Thymus (tissue), 11 donors: Measurements from ENCODE around the gene INSR. TPM values are rescaled to one million over a fixed set of nuclear protein-coding genes. Genes with fewer than 3 reads are reported as not detected.

Experiments
- DNase-seq, 9 donors: peaks; one replicate each; pipeline ENCODE4 v3.0.0-alpha.2; 2013; ENCODE audit warnings: low spot score in 9 of 9, low read depth in 6 of 9, missing footprints in 1 of 9
- H3K27ac ChIP-seq, 2 donors: one replicate each; pipeline ENCODE4 v1.5.1; 2013; ENCODE audit warnings: control low read depth in 1 of 2, low read depth in 1 of 2, low read length in 1 of 2, mild to moderate bottlenecking in 1 of 2, moderate library complexity in 1 of 2
- H3K27me3 ChIP-seq, 2 donors: one replicate each; pipeline ENCODE4 v1.5.1; 2013; ENCODE audit warnings: low read length in 1 of 2; ENCODE audit not compliant: control insufficient read depth in 2 of 2, insufficient read depth in 1 of 2
- H3K36me3 ChIP-seq, 2 donors: one replicate each; pipeline ENCODE4 v1.5.1; 2013; ENCODE audit warnings: low read length in 1 of 2, mild to moderate bottlenecking in 1 of 2, moderate library complexity in 1 of 2; ENCODE audit not compliant: control insufficient read depth in 2 of 2, insufficient read depth in 2 of 2
- H3K4me1 ChIP-seq, 2 donors: one replicate each; pipeline ENCODE4 v1.5.1; 2013; ENCODE audit warnings: low read length in 2 of 2; ENCODE audit not compliant: control insufficient read depth in 2 of 2, insufficient read depth in 2 of 2
- H3K4me3 ChIP-seq, 2 donors: one replicate each; pipeline ENCODE4 v1.5.1; 2013; ENCODE audit warnings: low read length in 2 of 2, control low read depth in 1 of 2, mild to moderate bottlenecking in 1 of 2
- H3K9me3 ChIP-seq, 2 donors: one replicate each; pipeline ENCODE4 v1.5.1; 2013; ENCODE audit warnings: low read length in 1 of 2, mild to moderate bottlenecking in 1 of 2; ENCODE audit not compliant: control insufficient read depth in 2 of 2, insufficient read depth in 1 of 2
- WGBS: extraction: QIAGEN DNeasy Blood & Tissue Kit; methylation state at CpG from one replicate; pipeline ENCODE4 v1.1.7; 2013; 5-methylcytosine and 5-hydroxymethylcytosine counted together
- polyA plus RNA-seq: library from polyadenylated mRNA; stranded (reverse); fragments of 200-250 nt; gene quantifications from one replicate; pipeline ENCODE4 v1.2.3, GENCODE V29; 2013
- total RNA-seq: library from RNA; stranded (reverse); fragments of 120-200 nt; gene quantifications from one replicate; pipeline ENCODE4 v1.2.4, GENCODE V29; 2013
- donor health status: healthy.

The INSR gene
- total and polyA plus RNA-seq, 2 donors: 5.5 to 6.0 TPM

GRCh38 chr19:7182489-7182888 is 111.7 kb downstream of the INSR start:
- DNase-seq: no peak
- Histone ChIP-seq H3K4me1 (peaks cover 10 to 14% of the 10 kb centered on the region in 2 donors), H3K27ac (peak overlapping the region in 1 of 2 donors; percentile 75), H3K36me3 (peaks cover 3 to 4% of the 10 kb centered on the region in 2 donors), H3K27me3 (no peaks in the 10 kb centered on the region), H3K9me3 (no peaks in the 10 kb centered on the region), H3K4me3 (no peak overlapping the region)
- WGBS: 97% methylated on average over 5 of the region's 5 CpGs

GRCh38 chr19:7179917-7180306 is 114.3 kb downstream of the INSR start:
- DNase-seq: no peak
- peaks cover 10 to 11% of the 10 kb centered on the region in 2 donors for H3K4me1 ChIP-seq

GRCh38 chr19:7177926-7178325 is 116.3 kb downstream of the INSR start:
- WGBS: 96% methylated on average over 7 of the region's 7 CpGs
- H3K4me1 ChIP-seq: peaks cover 4% of the 10 kb centered on the region in 2 donors
- no peak overlapping the region for H3K27ac ChIP-seq
- H3K9me3 ChIP-seq: no peaks in the 10 kb centered on the region
- peaks cover 2 to 4% of the 10 kb centered on the region in 2 donors for H3K36me3 ChIP-seq
- H3K27me3 ChIP-seq: no peaks in the 10 kb centered on the region
- H3K4me3 ChIP-seq: no peak overlapping the region
- no peak for DNase-seq

More at GRCh38 chr19:7179917-7180306, 114.3 kb downstream of the INSR start:
- 95% methylated on average over 3 of the region's 3 CpGs for WGBS
- no peaks in the 10 kb centered on the region for H3K27me3 ChIP-seq
- peaks cover 3 to 4% of the 10 kb centered on the region in 2 donors for H3K36me3 ChIP-seq
- H3K9me3 ChIP-seq: no peaks in the 10 kb centered on the region
- H3K4me3 ChIP-seq: no peak overlapping the region
- peak overlapping the region in 1 of 2 donors; percentile 24 for H3K27ac ChIP-seq

- H3K27me3 ChIP-seq: no peaks in the 10 kb centered on the region
- no peaks in the 10 kb centered on the region for H3K9me3 ChIP-seq
- WGBS: 95% methylated on average over 4 of the region's 4 CpGs
- DNase-seq: no peak
- H3K4me3 ChIP-seq: no peak overlapping the region
- peaks cover 3 to 8% of the 10 kb centered on the region in 2 donors for H3K36me3 ChIP-seq
- no peak overlapping the region for H3K27ac ChIP-seq
- H3K4me1 ChIP-seq: peaks cover 1 to 2% of the 10 kb centered on the region in 2 donors
These were observed 117.4 kb downstream of the INSR start for GRCh38 chr19:7176792-7177191.

- Histone ChIP-seq H3K27ac (no peak overlapping the region), H3K4me3 (no peak overlapping the region), H3K4me1 (no peaks in the 10 kb centered on the region), H3K9me3 (peaks cover 1 to 14% of the 10 kb centered on the region in 2 donors), H3K36me3 (peaks cover 23 to 29% of the 10 kb centered on the region in 2 donors), H3K27me3 (no peaks in the 10 kb centered on the region)
- WGBS: over 99% methylated on average over 4 of the region's 4 CpGs
- DNase-seq: no peak
These were observed 121.4 kb downstream of the INSR start for GRCh38 chr19:7172794-7173193.

GRCh38 chr19:7170983-7171382 is 123.2 kb downstream of the INSR start:
- Histone ChIP-seq H3K4me3 (no peak overlapping the region), H3K27ac (no peak overlapping the region), H3K4me1 (no peaks in the 10 kb centered on the region), H3K27me3 (no peaks in the 10 kb centered on the region), H3K9me3 (peaks cover 1 to 14% of the 10 kb centered on the region in 2 donors), H3K36me3 (peaks cover 27 to 29% of the 10 kb centered on the region in 2 donors)
- no peak for DNase-seq

GRCh38 chr19:7168941-7169340 is 125.3 kb downstream of the INSR start:
- no peak for DNase-seq
- peaks cover 28% of the 10 kb centered on the region in 2 donors for H3K36me3 ChIP-seq
- H3K27me3 ChIP-seq: no peaks in the 10 kb centered on the region
- WGBS: over 99% methylated on average over 6 of the region's 6 CpGs
- peaks cover 1 to 14% of the 10 kb centered on the region in 2 donors for H3K9me3 ChIP-seq
- no peak overlapping the region for H3K27ac ChIP-seq
- no peak overlapping the region for H3K4me3 ChIP-seq
- H3K4me1 ChIP-seq: no peaks in the 10 kb centered on the region

GRCh38 chr19:7161292-7161691 is 132.9 kb downstream of the INSR start:
- peaks cover 13 to 20% of the 10 kb centered on the region in 2 donors for H3K36me3 ChIP-seq
- H3K27ac ChIP-seq: no peak overlapping the region
- H3K9me3 ChIP-seq: no peaks in the 10 kb centered on the region
- DNase-seq: no peak
- H3K4me3 ChIP-seq: no peak overlapping the region
- no peaks in the 10 kb centered on the region for H3K4me1 ChIP-seq
- no peaks in the 10 kb centered on the region for H3K27me3 ChIP-seq
- 98% methylated on average over 4 of the region's 4 CpGs for WGBS

GRCh38 chr19:7159105-7159933 is 134.9 kb downstream of the INSR start:
- no peaks in the 10 kb centered on the region for H3K9me3 ChIP-seq
- no peak for DNase-seq
- no peak overlapping the region for H3K4me3 ChIP-seq
- H3K4me1 ChIP-seq: no peaks in the 10 kb centered on the region
- WGBS: 94% methylated on average over 18 of the region's 18 CpGs
- peaks cover 10 to 20% of the 10 kb centered on the region in 2 donors for H3K36me3 ChIP-seq
- no peaks in the 10 kb centered on the region for H3K27me3 ChIP-seq
- H3K27ac ChIP-seq: no peak overlapping the region
